ENCODE measurements around the gene LMBRD2. TPM values are rescaled to one million over a fixed set of nuclear protein-coding genes. Genes with fewer than 3 reads are reported as not detected.

LMBRD2 gene
- total and polyA plus RNA-seq, 5 donors = 4.2 to 13.7 (median 12.8) TPM

DNA sequence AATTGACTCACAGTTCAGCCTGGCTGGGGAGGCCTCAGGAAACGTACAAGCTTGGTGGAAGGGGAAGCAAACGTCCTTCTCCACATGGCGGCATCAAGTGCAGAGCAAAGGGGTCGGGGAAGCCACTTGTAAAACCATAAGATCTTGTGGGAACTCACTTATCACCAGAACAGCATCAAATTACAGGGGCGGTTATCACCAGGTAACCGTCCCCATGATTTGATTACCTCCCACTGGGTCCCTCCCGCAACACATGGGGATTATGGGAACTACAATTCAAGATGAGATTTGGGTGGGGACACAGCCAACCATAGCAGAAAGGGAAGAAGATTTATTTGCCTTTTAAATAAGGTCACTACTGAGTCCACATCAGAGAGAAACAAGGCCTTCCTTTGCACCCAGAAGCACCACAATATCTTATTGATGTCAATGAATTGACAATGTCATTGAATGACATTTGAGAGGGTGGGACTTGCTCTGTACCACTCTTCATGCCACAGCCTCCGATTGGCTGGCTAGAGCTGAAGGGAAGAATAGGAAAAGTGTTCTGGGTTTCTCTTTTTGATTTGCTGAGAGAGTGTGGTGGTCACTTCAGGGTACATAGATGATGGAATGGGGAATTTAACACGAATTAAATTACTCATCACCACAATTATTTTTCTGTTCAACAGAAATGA, 11.3 kb upstream of the LMBRD2 start:
- 84% methylated on average over 9 of the region's 9 CpGs for WGBS

DNA sequence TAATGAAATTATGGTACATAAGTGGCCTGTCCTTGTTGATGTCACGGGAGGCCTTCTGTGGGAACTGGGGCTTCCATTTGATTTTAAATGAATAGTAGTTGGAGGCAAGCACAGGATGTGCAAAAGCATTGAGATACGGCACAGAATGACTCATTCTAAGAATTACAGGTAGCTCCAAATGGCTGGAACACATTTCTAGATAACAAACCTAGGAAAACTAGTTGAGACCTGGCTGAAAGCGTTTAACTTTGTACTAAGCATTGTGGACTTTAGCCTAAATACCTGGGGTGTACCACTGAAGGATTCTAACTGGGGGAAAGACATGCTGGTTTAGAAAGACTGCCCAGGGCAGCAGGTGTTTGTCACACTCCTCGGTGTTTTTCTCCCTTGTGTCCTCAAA, 9.7 kb upstream of the LMBRD2 start:
- Histone ChIP-seq H3K9me3 (ENCODE audit: control insufficient read depth, low read length) (no peaks in the 10 kb centered on the region), H3K27ac (ENCODE audit: low read length) (no peak overlapping the region), H3K4me1 (ENCODE audit: control insufficient read depth, insufficient read depth, low read length) (peaks cover 1% of the 10 kb centered on the region), H3K4me3 (ENCODE audit: low read length) (no peak overlapping the region), H3K27me3 (ENCODE audit: control insufficient read depth, insufficient read depth) (no peaks in the 10 kb centered on the region)
- no peak for DNase-seq
- WGBS = 95% methylated on average over 4 of the region's 4 CpGs
- ATAC-seq = no peak
- intact Hi-C loops (cut with DNase I) = no loop called here

More for the DNA sequence above, 11.3 kb upstream of the LMBRD2 start:
- Histone ChIP-seq H3K27ac (ENCODE audit: low read length) (no peak overlapping the region), H3K9me3 (ENCODE audit: control insufficient read depth, low read length) (no peaks in the 10 kb centered on the region), H3K4me1 (ENCODE audit: control insufficient read depth, insufficient read depth, low read length) (no peaks in the 10 kb centered on the region), H3K27me3 (ENCODE audit: control insufficient read depth, insufficient read depth) (no peaks in the 10 kb centered on the region), H3K4me3 (ENCODE audit: low read length) (no peak overlapping the region)
- ATAC-seq (no peak), DNase-seq (no peak)
- intact Hi-C loops (cut with DNase I) = no loop called here

DNA sequence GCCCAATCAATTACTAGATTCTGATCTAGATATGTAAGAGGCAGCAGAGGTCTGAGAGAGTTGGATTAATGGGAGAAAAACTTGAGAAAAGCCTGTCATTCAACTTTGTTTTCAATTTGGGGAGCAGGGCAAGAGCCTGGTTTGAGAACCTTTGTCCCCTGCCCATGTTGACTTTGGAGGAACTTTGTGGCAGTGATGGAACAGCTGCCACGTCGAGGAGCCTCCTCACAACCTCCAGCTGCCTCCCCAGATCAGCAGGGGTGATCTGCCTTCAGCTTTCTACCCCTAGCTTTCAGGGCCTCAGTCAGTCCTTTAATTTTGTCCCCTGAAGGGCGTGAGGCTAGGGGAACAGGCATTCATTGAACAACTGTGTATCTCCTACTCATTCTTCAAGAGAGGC, 8.9 kb upstream of the LMBRD2 start:
- no peaks in the 10 kb centered on the region for H3K27me3 ChIP-seq (ENCODE audit: control insufficient read depth, insufficient read depth)
- intact Hi-C loops (cut with DNase I) = no loop called here
- H3K27ac ChIP-seq (ENCODE audit: low read length) = no peak overlapping the region
- no peak for ATAC-seq
- no peak for DNase-seq
- H3K9me3 ChIP-seq (ENCODE audit: control insufficient read depth, low read length) = no peaks in the 10 kb centered on the region
- WGBS = 90% methylated on average over 3 of the region's 3 CpGs
- H3K4me1 ChIP-seq (ENCODE audit: control insufficient read depth, insufficient read depth, low read length) = peaks cover 4% of the 10 kb centered on the region
- no peak overlapping the region for H3K4me3 ChIP-seq (ENCODE audit: low read length)

DNA sequence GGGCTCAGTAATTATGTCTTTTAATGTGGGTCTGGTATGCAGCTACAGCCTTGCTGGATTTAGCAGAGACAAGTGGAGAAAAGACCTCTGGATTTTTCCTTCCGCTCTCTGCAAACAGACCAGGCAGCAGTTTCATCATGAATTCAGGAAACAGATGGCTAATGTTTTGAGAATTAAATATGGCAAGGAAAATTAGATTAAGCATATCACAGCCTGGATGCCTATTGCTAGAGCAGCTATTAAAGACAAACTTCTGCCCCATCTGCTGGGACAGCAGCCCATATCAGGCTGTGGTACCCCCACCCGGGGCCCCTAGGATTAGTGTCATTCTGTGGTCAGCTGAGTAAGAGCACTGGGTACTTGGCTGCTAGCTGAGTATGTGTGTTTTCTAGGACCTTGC, 6.5 kb upstream of the LMBRD2 start:
- Histone ChIP-seq H3K9me3 (ENCODE audit: control insufficient read depth, low read length) (no peaks in the 10 kb centered on the region), H3K4me1 (ENCODE audit: control insufficient read depth, insufficient read depth, low read length) (peaks cover 6% of the 10 kb centered on the region), H3K27ac (ENCODE audit: low read length) (no peak overlapping the region), H3K4me3 (ENCODE audit: low read length) (no peak overlapping the region), H3K27me3 (ENCODE audit: control insufficient read depth, insufficient read depth) (no peaks in the 10 kb centered on the region)
- WGBS = 59% methylated on average over 2 of the region's 2 CpGs
- intact Hi-C loops (cut with DNase I) = no loop called here
- DNase-seq (no peak), ATAC-seq (no peak)

DNA sequence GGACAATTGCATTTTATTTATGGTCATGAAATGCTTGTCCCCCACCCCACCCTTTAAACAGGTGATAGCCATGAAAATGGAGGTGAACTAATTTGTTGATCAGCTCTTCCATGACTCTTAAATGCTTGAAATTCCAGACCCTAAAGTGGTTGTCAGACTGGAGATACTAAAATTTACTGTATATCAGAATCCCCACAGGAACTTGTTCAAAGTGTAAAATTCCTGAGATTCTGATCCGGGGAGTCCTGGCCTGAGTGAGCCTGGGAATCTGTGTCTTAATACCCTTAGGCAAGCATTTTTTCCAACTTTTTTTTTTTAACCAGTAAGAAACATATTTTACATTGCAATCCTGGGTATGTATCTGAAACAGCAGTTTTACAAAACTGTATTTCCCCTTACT, 4.9 kb upstream of the LMBRD2 start:
- intact Hi-C loops (cut with DNase I) = no loop called here
- Histone ChIP-seq H3K4me3 (ENCODE audit: low read length) (no peak overlapping the region), H3K9me3 (ENCODE audit: control insufficient read depth, low read length) (no peaks in the 10 kb centered on the region), H3K27ac (ENCODE audit: low read length) (no peak overlapping the region), H3K27me3 (ENCODE audit: control insufficient read depth, insufficient read depth) (no peaks in the 10 kb centered on the region), H3K4me1 (ENCODE audit: control insufficient read depth, insufficient read depth, low read length) (peaks cover 9% of the 10 kb centered on the region)
- no peak for DNase-seq
- 19% methylated on average over 1 of the region's 1 CpG for WGBS
- ATAC-seq = no peak

DNA sequence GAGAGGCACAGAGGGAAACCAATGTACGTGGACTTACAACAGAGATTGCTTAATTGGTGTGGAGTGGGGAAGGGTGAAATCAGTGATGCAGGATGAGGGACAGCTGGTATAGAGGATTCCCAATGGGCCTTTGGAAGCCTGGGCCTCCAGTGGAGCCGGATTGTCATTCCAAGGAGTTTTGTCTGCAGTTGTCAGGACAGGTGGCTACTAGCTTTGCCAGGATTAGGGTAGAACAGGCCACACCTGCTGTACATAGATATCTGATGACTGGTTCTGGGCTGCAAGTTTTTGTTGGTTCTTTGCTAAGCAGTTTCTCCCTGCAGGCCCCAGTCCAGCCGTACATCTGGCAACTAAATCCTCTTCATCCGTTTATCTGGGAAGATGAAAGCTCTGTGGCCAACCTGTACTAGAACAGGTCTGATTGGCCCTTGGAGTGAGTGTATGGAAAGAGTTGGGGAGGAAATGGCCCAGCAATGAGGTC, 4.5 kb upstream of the LMBRD2 start:
- Histone ChIP-seq H3K4me1 (ENCODE audit: control insufficient read depth, insufficient read depth, low read length) (peaks cover 9% of the 10 kb centered on the region), H3K27me3 (ENCODE audit: control insufficient read depth, insufficient read depth) (no peaks in the 10 kb centered on the region), H3K9me3 (ENCODE audit: control insufficient read depth, low read length) (no peaks in the 10 kb centered on the region), H3K27ac (ENCODE audit: low read length) (no peak overlapping the region), H3K4me3 (ENCODE audit: low read length) (no peak overlapping the region)
- WGBS = 42% methylated on average over 4 of the region's 4 CpGs
- DNase-seq = no peak
- ATAC-seq = no peak
- intact Hi-C loops (cut with DNase I) = no loop called here

DNA sequence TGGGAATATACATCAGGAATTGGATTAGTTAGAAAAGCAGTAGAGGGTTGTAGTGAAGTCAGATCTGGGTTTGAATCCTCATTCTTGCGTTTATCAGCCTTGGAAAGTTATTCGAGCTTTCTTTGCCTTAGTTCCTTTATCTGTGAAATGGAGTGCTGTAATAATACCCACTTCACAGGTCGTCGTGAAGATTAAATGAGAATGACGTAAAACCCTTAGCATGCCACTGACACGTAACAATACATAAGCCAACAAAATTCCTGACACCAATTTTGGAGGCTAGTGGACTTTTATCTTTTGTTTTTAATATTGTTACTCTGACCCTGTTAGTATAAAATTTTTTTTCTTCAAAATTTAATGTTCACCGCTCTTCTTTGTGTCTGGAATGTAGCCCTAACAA, 3.6 kb upstream of the LMBRD2 start:
- Histone ChIP-seq H3K4me3 (ENCODE audit: low read length) (no peak overlapping the region), H3K27me3 (ENCODE audit: control insufficient read depth, insufficient read depth) (no peaks in the 10 kb centered on the region), H3K9me3 (ENCODE audit: control insufficient read depth, low read length) (peaks cover 2% of the 10 kb centered on the region), H3K27ac (ENCODE audit: low read length) (no peak overlapping the region), H3K4me1 (ENCODE audit: control insufficient read depth, insufficient read depth, low read length) (peaks cover 9% of the 10 kb centered on the region)
- ATAC-seq = no peak
- 72% methylated on average over 7 of the region's 7 CpGs for WGBS
- intact Hi-C loops (cut with DNase I) = no loop called here
- DNase-seq = no peak

DNA sequence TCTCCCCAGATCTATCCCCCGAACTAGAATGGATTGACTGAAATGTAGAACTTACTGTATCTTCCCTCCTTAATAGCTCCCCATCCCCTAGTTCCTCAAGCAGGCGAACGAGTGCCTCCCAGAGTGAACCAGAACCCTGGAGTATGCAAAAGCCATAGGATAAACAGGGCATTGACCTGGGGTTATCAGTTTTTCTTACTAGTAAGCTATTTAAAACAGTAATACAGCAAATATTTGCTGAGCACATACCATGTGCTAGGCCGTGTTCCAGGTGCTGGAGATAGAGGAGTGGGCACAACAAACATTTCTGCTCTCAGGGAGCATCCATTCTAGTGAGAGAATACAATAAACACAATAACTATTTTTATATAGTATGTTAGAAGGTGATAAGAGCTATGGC, 2.0 kb upstream of the LMBRD2 start:
- Histone ChIP-seq H3K4me1 (ENCODE audit: control insufficient read depth, insufficient read depth, low read length) (peaks cover 9% of the 10 kb centered on the region), H3K27ac (ENCODE audit: low read length) (no peak overlapping the region), H3K27me3 (ENCODE audit: control insufficient read depth, insufficient read depth) (no peaks in the 10 kb centered on the region), H3K4me3 (ENCODE audit: low read length) (no peak overlapping the region), H3K9me3 (ENCODE audit: control insufficient read depth, low read length) (peaks cover 2% of the 10 kb centered on the region)
- WGBS = 69% methylated on average over 4 of the region's 4 CpGs
- DNase-seq (no peak), ATAC-seq (no peak)
- intact Hi-C loops (cut with DNase I) = no loop called here

DNA sequence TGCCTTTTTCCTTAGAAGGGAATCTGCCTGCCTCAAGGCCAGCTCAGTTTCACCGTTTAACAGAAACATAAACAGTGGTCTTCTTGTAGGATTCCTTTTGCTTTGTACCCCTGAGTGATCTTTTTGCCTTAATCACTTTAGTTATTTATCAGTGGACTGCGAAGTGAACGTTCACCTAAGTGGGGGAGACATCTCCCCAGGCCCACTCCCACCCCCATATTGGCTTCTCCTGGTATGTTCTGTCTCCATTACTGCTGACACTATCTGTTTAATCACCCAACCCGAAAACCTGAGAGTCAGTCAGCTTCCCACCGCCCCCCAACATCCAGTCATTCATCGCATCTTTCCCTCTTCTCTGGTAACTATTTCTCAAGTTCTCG, 1.6 kb upstream of the LMBRD2 start:
- H3K4me1 ChIP-seq (ENCODE audit: control insufficient read depth, insufficient read depth, low read length) = peaks cover 9% of the 10 kb centered on the region
- peak overlapping the region; percentile 91 for H3K4me3 ChIP-seq (ENCODE audit: low read length)

DNA sequence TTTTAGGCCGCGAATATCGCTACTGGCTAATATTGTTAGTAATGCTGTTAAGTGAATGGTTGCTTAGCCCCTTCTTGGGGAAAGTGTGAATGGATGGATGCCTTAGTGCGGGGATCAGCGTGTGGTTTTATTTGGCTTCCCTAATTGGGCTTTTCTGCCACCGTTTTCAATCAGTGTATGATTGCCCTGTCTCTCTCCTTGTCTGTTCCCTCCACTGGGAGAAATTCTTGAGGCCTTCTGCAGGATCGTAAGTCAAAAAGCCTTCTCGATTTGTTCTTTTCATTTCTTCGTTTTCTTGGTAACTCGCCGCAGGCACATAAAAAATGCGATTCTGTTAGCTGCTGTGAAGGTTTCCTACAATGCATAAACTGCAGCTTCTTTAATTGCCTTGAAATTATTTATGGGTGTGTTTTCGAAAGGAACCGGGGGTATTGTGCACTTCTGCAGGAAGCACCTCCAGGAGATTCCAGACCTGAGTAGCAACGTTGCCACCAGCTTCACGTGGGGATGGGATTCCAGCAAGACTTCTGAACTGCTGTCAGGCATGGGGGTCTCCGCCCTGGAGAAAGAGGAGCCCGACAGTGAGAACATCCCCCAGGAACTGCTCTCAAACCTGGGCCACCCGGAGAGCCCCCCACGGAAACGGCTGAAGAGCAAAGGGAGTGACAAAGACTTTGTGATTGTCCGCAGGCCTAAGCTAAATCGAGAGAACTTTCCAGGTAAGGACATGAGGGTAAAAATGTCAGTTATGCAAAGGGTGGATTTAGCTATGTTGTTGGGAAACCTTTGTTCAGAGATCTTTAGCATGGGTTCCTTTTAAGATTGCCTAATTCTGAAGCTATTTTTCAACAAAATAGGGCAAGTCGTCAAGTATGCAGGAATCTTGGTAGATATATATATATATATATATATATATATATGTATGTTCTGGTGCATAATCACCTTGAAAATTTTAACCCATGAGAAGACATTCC, 924 bp upstream of the LMBRD2 start:
- WGBS = 3% methylated on average over 24 of the region's 24 CpGs
- Histone ChIP-seq H3K9me3 (ENCODE audit: control insufficient read depth, low read length) (peaks cover 2% of the 10 kb centered on the region), H3K4me1 (ENCODE audit: control insufficient read depth, insufficient read depth, low read length) (peaks cover 9% of the 10 kb centered on the region), H3K27ac (ENCODE audit: low read length) (peak overlapping the region; percentile 7), H3K27me3 (ENCODE audit: control insufficient read depth, insufficient read depth) (no peaks in the 10 kb centered on the region), H3K4me3 (ENCODE audit: low read length) (peak overlapping the region; percentile 91)
- DNase-seq (no peak), ATAC-seq (peak; percentile 4 to 9)
- intact Hi-C loops (cut with DNase I) = no loop called here

More for the DNA sequence above, 1.6 kb upstream of the LMBRD2 start:
- no peak for ATAC-seq
- intact Hi-C loops (cut with DNase I) = no loop called here
- no peaks in the 10 kb centered on the region for H3K27me3 ChIP-seq (ENCODE audit: control insufficient read depth, insufficient read depth)
- H3K9me3 ChIP-seq (ENCODE audit: control insufficient read depth, low read length) = peaks cover 2% of the 10 kb centered on the region
- WGBS = 59% methylated on average over 7 of the region's 7 CpGs
- no peak for DNase-seq
- H3K27ac ChIP-seq (ENCODE audit: low read length) = no peak overlapping the region
